ENCODE data around the gene OR2J3. TPM values are rescaled to one million over a fixed set of nuclear protein-coding genes. Genes with fewer than 3 reads are reported as not detected.
A peak's percentile ranks its signal among the peaks of the same experiment; 100 is the strongest.
"Not testable (repeated sequence)": the region's sequence is repeated elsewhere in the genome, so short reads cannot be mapped to it uniquely, and the experiment has no call there.

OR2J3 gene
- total and polyA plus RNA-seq, 2 of the 13 experiments (the other 11 are each of a cell fraction or from before 2014, with no cell fraction given): 0.70 TPM; not detected in 1

DNA sequence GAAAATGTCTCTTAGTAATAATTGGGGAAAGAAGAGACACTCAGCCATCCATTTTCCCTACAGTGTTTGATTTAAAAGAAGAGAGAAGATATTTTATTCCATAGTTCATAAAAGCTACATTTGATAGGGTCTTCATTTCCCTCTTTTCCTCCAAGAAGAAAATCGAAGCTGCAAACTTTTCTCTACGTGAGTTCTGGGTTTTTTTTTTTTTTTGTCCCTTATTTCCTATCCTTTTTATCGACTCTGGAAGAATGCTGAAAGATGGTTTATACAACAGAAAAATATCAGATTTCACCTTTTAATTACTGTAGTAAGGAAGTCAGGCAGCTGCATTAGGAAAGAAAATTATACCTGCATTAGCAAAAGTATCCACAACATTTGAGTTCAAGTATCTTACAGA, 8.7 kb upstream of the OR2J3 start, which contains the start of gene OR2J1:
Gene OR2J1 (plus strand): TSS at position 301 of the 400 bp plus-strand sequence. CDS start 1,453 bp downstream, outside the sequence.
- ATAC-seq (no peak), DNase-seq (ENCODE audit: low spot score) (no peak), FAIRE-seq (no peak)
- TF ChIP-seq, protein P1, sequence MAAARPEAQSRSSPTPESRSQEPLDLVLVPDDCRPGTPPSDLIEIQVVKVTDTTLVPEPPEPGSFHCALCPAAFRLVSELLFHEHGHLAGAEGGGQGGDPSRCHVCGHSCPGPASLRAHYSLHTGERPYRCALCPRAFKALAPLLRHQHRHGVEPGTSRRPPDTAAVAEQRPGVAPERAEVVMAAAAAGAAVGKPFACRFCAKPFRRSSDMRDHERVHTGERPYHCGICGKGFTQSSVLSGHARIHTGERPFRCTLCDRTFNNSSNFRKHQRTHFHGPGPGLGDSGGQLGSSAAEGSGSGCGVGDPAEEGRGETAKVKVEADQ (CRISPR knock-in tag; IDR thresholded peaks at IDR 0.05; ENCODE audit: borderline replicate concordance): no peak
- in situ Hi-C loops (cut with HindIII; ENCODE audit: extremely low pct_ligation_motif_present, low pct_unique_long_range_greater_than_20kb): no loop called here
- Histone ChIP-seq H3K4me3 (replicated peaks in 1 of 3; ENCODE audit: insufficient read depth in 1 of 3, low read depth in 2 of 3, low read length in 3 of 3) (no peak within 1 kb of the TSS), H3K79me2 (ENCODE audit: insufficient read depth, low read length) (no peaks in the 10 kb centered on the region), H3K36me3 (replicated peaks in 1 of 2; ENCODE audit: control insufficient read depth in 1 of 2, insufficient read depth in 2 of 2, low read length in 2 of 2) (no peaks in the 10 kb centered on the region), H3K4me2 (ENCODE audit: low read depth, low read length) (no peak within 1 kb of the TSS), H3K4me1 (ENCODE audit: insufficient read depth, low read length) (no peaks in the 10 kb centered on the region), H3K9me3 (ENCODE audit: low read length) (no peaks in the 10 kb centered on the region), H2AFZ (ENCODE audit: low read length) (no peak within 1 kb of the TSS), H3K27me3 (ENCODE audit: control insufficient read depth in 1 of 2, insufficient read depth in 2 of 2, low read length in 2 of 2) (no peaks in the 10 kb centered on the region; a peak in 1 of 5 replicates), H4K20me1 (ENCODE audit: insufficient read depth, low read length) (no peaks in the 10 kb centered on the region), H3K27ac (ENCODE audit: extremely low read length, insufficient read depth, low read length) (no peak within 1 kb of the TSS), H3K9ac (ENCODE audit: insufficient read depth, low read depth, low read length) (no peak within 1 kb of the TSS)
- ChIA-PET POLR2A (no interaction called here), CTCF (ENCODE audit: low intra/inter-chr PET ratio, low total read pairs) (no interaction called here)
- WGBS (ENCODE audit: low lambda C conversion rate): 2% methylated on average over 3 of the region's 3 CpGs
- no TSS peak for BruUV-seq (replicated peaks)
- intact Hi-C loops (cut with micrococcal nuclease; ENCODE audit: unreplicated experiment): no loop called here

DNA sequence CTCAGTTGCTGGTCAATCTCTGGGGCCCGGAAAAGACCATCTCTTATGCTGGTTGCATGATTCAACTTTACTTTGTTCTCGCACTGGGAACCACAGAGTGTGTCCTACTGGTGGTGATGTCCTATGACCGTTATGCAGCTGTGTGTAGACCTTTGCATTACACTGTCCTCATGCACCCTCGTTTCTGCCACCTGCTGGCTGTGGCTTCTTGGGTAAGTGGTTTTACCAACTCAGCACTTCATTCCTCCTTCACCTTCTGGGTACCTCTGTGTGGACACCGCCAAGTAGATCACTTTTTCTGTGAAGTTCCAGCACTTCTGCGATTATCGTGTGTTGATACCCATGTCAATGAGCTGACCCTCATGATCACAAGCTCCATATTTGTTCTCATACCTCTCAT, 4.3 kb downstream of the OR2J3 start:
- no TSS peak for BruUV-seq (replicated peaks)
- no peak overlapping the region for H3K9ac ChIP-seq (ENCODE audit: insufficient read depth, low read depth, low read length)
- H3K4me3 ChIP-seq (replicated peaks in 1 of 3; ENCODE audit: insufficient read depth in 1 of 3, low read depth in 2 of 3, low read length in 3 of 3): no peak overlapping the region
- no peaks in the 10 kb centered on the region for H3K27me3 ChIP-seq (ENCODE audit: control insufficient read depth in 1 of 2, insufficient read depth in 2 of 2, low read length in 2 of 2)
- peak; percentile 36 for FAIRE-seq
- TF ChIP-seq, protein P2, sequence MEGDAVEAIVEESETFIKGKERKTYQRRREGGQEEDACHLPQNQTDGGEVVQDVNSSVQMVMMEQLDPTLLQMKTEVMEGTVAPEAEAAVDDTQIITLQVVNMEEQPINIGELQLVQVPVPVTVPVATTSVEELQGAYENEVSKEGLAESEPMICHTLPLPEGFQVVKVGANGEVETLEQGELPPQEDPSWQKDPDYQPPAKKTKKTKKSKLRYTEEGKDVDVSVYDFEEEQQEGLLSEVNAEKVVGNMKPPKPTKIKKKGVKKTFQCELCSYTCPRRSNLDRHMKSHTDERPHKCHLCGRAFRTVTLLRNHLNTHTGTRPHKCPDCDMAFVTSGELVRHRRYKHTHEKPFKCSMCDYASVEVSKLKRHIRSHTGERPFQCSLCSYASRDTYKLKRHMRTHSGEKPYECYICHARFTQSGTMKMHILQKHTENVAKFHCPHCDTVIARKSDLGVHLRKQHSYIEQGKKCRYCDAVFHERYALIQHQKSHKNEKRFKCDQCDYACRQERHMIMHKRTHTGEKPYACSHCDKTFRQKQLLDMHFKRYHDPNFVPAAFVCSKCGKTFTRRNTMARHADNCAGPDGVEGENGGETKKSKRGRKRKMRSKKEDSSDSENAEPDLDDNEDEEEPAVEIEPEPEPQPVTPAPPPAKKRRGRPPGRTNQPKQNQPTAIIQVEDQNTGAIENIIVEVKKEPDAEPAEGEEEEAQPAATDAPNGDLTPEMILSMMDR (CRISPR knock-in tag; IDR thresholded peaks at IDR 0.05): peak; percentile 50
- TF ChIP-seq MAFF (IDR thresholded peaks at IDR 0.05; ENCODE audit: low read depth, low read length) (peak; percentile 71), EEA1 (CRISPR knock-in tag; IDR thresholded peaks at IDR 0.05; ENCODE audit: borderline replicate concordance) (no peak), ZSCAN22 (CRISPR knock-in tag; IDR thresholded peaks at IDR 0.05) (no peak), ZNF382 (CRISPR knock-in tag; IDR thresholded peaks at IDR 0.05; ENCODE audit: borderline replicate concordance) (no peak), MAFK (conservative IDR thresholded peaks at IDR 0.05 in 1 of 2, IDR thresholded peaks at IDR 0.05 in 1 of 2; ENCODE audit: low read length in 2 of 2) (peak; percentile 67 to 68), SMC3 (IDR thresholded peaks at IDR 0.05; ENCODE audit: low read length) (peak; percentile 9; the same call in 1 of the 2 replicates), STAG1 (CRISPR knock-in tag; IDR thresholded peaks at IDR 0.05) (peak; percentile 44), MAFG (CRISPR knock-in tag; IDR thresholded peaks at IDR 0.05) (0 out of 2 replicates have a peak, but pooled peaks have one; percentile 50)
- H3K4me1 ChIP-seq (ENCODE audit: insufficient read depth, low read length): no peaks in the 10 kb centered on the region
- no peak overlapping the region for H3K27ac ChIP-seq (ENCODE audit: extremely low read length, insufficient read depth, low read length)
- no peaks in the 10 kb centered on the region for H3K79me2 ChIP-seq (ENCODE audit: insufficient read depth, low read length)
- WGBS (ENCODE audit: low lambda C conversion rate): 9% methylated on average over 7 of the region's 7 CpGs
- intact Hi-C loops (cut with micrococcal nuclease; ENCODE audit: unreplicated experiment): loop anchor here (5.0 kb wide), 1 partner anchor 275 kb away; no protein-coding TSS in a partner anchor
- no peaks in the 10 kb centered on the region for H3K36me3 ChIP-seq (replicated peaks in 1 of 2; ENCODE audit: control insufficient read depth in 1 of 2, insufficient read depth in 2 of 2, low read length in 2 of 2)
- H3K9me3 ChIP-seq (ENCODE audit: low read length): no peaks in the 10 kb centered on the region
- H2AFZ ChIP-seq (ENCODE audit: low read length): no peak overlapping the region
- peak; percentile 97 for ATAC-seq
- no peak overlapping the region for H3K4me2 ChIP-seq (ENCODE audit: low read depth, low read length)
- no peaks in the 10 kb centered on the region for H4K20me1 ChIP-seq (ENCODE audit: insufficient read depth, low read length)
- in situ Hi-C loops (cut with HindIII; ENCODE audit: extremely low pct_ligation_motif_present, low pct_unique_long_range_greater_than_20kb): no loop called here
- CTCF ChIA-PET (ENCODE audit: low intra/inter-chr PET ratio, low total read pairs): no interaction called here
- POLR2A ChIA-PET: no interaction called here
- peak; percentile 31 for DNase-seq (ENCODE audit: low spot score)

DNA sequence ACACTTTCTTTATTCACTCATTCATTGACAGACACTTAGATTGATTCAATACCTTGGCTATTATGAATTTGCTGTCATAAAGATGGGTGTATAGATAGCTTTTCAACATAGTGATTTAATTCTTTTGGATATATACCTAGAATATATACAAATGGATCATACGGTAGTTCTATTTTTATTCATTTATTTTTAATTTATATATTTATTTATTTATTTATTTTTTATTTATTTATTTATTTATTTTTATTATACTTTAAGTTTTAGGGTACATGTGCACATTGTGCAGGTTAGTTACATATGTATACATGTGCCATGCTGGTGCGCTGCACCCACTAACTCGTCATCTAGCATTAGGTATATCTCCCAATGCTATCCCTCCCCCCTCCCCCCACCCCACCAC, 7.1 kb downstream of the OR2J3 start:
- not testable (repeated sequence) for H3K36me3 ChIP-seq (replicated peaks in 1 of 2; ENCODE audit: control insufficient read depth in 1 of 2, insufficient read depth in 2 of 2, low read length in 2 of 2); ATAC-seq

More for the DNA sequence above, 7.1 kb downstream of the OR2J3 start:
- H3K9ac ChIP-seq (ENCODE audit: insufficient read depth, low read depth, low read length); H3K27ac ChIP-seq (ENCODE audit: extremely low read length, insufficient read depth, low read length); POLR2A ChIA-PET; DNase-seq (ENCODE audit: low spot score); H3K27me3 ChIP-seq (ENCODE audit: control insufficient read depth in 1 of 2, insufficient read depth in 2 of 2, low read length in 2 of 2); FAIRE-seq; in situ Hi-C loops (cut with HindIII; ENCODE audit: extremely low pct_ligation_motif_present, low pct_unique_long_range_greater_than_20kb); H4K20me1 ChIP-seq (ENCODE audit: insufficient read depth, low read length); H3K9me3 ChIP-seq (ENCODE audit: low read length); H2AFZ ChIP-seq (ENCODE audit: low read length); CTCF ChIA-PET (ENCODE audit: low intra/inter-chr PET ratio, low total read pairs); BruUV-seq (replicated peaks); H3K4me3 ChIP-seq (replicated peaks in 1 of 3; ENCODE audit: insufficient read depth in 1 of 3, low read depth in 2 of 3, low read length in 3 of 3); H3K4me2 ChIP-seq (ENCODE audit: low read depth, low read length); H3K79me2 ChIP-seq (ENCODE audit: insufficient read depth, low read length); H3K4me1 ChIP-seq (ENCODE audit: insufficient read depth, low read length): not testable (repeated sequence)
- intact Hi-C loops (cut with micrococcal nuclease; ENCODE audit: unreplicated experiment): loop anchor here (5.0 kb wide), 1 partner anchor 278 kb away; no protein-coding TSS in a partner anchor
- WGBS (ENCODE audit: low lambda C conversion rate): 61% methylated on average over 3 of the region's 3 CpGs

All from HepG2 (cell line).